C4-2B (cell line): Measurements from ENCODE around the gene ADCY6.

Source experiments
- H3K27ac ChIP-seq: fragments of 450-650 bp; 2 replicates; pipeline ENCODE4 v1.5.1; 2017
- CTCF ChIP-seq: fragments of 450-650 bp; conservative IDR thresholded peaks from 2 replicates; pipeline ENCODE4 v1.5.1; 2017; ENCODE audit warnings: mild to moderate bottlenecking
- ZFX ChIP-seq: fragments of 450-650 bp; IDR thresholded peaks from 2 replicates; pipeline ENCODE4 v1.6.1; 2017

ADCY6 gene

GRCh38 chr12:48827513-48828096, 38.7 kb upstream of the ADCY6 start:
- H3K27ac ChIP-seq = no peak overlapping the region
- TF ChIP-seq ZFX (no peak), CTCF (no peak)

- TF ChIP-seq ZFX (no peak), CTCF (no peak)
Observed at GRCh38 chr12:48827026-48827425, 38.1 kb upstream of the ADCY6 start.

GRCh38 chr12:48826209-48826855, 37.4 kb upstream of the ADCY6 start:
- no peak for TF ChIP-seq CTCF
- TF ChIP-seq ZFX = no peak
- no peak overlapping the region for H3K27ac ChIP-seq

More at GRCh38 chr12:48827026-48827425, 38.1 kb upstream of the ADCY6 start:
- no peak overlapping the region for H3K27ac ChIP-seq

GRCh38 chr12:48824905-48825304, 36.0 kb upstream of the ADCY6 start:
- no peak overlapping the region for H3K27ac ChIP-seq
- TF ChIP-seq CTCF = no peak

GRCh38 chr12:48824112-48824511, 35.2 kb upstream of the ADCY6 start:
- TF ChIP-seq CTCF (no peak), ZFX (no peak)
- no peak overlapping the region for H3K27ac ChIP-seq

- TF ChIP-seq ZFX (no peak), CTCF (no peak)
- no peak overlapping the region for H3K27ac ChIP-seq
Observed at GRCh38 chr12:48823281-48823680, 34.4 kb upstream of the ADCY6 start.

- H3K27ac ChIP-seq = no peak overlapping the region
- TF ChIP-seq ZFX (no peak), CTCF (no peak)
Observed at GRCh38 chr12:48822711-48823110, 33.8 kb upstream of the ADCY6 start.
